SW480 (cell line): ENCODE results near the gene ARHGAP8.
"Not testable (repeated sequence)": the region's sequence is repeated elsewhere in the genome, so short reads cannot be mapped to it uniquely, and the experiment has no call there.

Experiments
- DNase-seq: peaks from one replicate; pipeline ENCODE4 v3.0.0-alpha.2; 2016; ENCODE audit warnings: low spot score

ARHGAP8 gene

DNA sequence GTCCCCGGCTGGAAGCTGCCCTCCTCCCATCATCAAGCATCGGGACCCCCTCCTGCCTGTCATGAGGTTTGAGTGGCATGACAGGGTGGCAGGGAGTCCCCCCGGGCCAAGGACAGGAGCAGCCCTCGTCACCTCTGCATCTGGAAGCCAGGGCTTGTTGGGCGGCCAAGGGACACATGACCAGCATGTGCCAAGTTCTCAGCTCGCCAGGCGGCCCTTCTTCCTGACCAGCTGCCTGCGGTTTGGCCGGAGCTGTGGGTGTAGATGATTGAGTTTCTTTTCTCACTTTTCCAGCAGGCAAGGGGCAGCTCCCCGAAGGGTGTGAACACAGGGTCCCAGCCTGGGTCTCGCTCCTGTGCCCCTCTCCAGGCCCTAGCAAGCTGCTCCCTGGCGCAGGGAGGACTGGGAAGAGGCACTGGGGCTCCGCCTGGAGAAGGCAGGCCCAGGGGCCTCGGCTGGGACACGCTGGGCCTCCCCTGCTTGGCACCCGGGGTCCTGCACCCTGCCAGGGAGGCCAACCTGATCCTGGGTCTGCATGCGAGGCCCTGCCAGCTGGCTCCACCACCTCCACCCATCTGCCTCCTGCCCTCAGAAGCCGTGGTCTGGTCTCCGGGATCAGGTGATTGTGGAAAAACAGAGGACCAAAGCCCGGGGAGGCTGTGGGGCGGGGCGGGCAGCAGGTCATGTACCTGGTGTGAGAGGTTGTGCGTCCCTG lies 13.4 kb downstream of the ARHGAP8 start:
- DNase-seq = no peak

DNA sequence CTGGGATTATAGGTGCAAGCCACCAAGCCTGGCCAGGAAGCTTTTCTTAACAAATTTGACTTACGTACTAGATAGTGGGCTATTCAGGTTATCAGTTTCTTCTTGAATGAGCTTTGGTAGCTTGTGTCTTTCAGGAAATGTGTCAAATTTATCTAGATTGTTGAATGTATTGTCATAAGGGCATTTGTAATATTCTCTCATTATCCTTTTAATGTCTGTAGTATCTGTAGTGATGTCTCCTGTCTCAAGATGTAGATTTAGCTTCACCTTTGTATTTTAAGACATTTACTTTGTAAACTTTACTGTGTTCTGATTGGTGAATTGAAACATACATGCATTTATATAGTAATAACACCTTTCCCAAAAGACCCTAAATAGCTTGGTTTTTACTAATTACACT lies 20.7 kb downstream of the ARHGAP8 start:
- DNase-seq = no peak

- no peak for DNase-seq
These were observed 23.5 kb downstream of the ARHGAP8 start for GRCh38 chr22:44775862-44776261.

DNA sequence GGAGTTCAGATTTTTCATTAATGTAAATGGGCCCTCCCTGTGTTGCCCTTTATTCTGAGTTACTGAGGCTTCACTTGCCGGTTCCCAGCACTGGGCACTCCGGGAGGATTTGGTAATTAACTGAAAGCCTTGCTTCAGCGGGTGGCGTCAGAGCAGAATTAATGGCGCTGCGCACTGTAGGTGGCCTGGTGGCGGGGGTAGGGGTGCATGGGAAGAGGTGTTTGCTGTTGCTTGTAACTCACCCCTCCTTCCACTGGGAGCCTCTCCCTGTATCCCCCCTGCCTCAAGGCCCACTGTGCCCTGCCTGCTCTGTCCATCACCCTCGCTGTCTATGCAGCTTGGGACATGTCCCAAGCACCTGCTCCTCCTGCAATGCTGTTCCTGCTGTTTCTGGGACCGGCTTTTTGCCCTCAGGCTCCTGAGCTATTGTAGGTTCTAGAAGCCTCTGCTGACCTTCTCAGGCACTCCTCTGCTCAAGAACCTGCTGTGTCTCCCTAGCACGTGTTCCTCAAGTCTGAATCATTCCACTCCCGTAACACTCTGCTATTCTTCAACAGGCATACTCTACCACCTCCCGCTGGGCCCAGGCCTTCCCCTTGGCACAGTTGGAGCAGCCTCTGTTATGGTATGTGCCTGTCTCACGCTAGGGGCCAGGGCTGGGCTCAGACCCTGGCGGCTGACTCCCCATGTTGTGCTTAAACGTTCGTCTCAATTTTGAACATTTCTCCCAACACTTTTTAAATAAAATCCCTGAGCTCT lies 24.4 kb downstream of the ARHGAP8 start:
- DNase-seq = no peak

DNA sequence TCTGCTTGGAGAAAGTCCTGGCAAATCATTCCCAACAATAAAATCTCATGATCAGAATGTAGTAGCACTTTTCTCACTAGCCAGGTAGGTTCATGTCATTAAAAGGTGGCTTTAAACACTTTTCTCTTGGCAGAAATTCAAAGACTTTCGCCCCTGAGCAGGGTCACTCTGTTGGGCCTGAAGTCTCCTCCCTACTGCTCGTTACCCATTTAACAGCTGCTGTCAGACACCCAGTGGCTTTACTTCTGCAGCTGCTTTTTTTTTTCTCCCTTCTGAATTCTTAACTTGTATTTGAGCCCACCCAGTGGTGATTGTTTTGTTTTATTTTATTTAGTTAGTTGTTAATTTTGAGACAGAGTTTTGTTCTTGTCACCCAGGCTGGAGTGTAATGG lies 25.0 kb downstream of the ARHGAP8 start:
- no peak for DNase-seq

GRCh38 chr22:44780876-44781449 lies 28.6 kb downstream of the ARHGAP8 start:
- DNase-seq = no peak

DNA sequence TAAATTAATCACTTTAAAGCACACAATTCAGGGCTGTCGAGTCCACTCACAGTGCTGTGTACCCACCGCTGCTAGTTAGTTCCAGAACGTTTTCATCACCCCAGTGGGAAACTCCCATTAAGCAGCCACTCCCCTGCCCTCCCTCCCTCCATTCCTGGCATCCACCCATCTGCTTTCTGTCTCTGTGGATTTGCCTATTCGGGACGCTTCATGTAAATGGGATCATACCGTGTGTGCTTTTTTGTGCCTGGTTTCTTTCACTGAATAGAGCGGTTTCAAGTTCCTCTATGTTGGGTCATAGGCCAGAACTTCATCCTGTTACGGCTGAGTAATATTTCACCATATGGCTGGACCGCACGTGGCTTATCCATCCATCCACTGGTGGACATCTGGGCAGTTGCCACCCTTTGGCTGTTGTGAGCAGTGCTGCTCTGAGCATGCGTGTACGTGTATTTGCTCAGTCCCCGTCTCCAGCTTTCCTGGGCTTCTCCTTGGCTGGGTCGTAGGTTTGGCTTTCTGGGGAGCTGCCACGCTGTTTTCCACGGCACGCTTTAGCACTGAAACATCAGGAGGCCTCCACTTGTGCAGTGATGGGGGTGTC lies 30.1 kb downstream of the ARHGAP8 start:
- DNase-seq = no peak

DNA sequence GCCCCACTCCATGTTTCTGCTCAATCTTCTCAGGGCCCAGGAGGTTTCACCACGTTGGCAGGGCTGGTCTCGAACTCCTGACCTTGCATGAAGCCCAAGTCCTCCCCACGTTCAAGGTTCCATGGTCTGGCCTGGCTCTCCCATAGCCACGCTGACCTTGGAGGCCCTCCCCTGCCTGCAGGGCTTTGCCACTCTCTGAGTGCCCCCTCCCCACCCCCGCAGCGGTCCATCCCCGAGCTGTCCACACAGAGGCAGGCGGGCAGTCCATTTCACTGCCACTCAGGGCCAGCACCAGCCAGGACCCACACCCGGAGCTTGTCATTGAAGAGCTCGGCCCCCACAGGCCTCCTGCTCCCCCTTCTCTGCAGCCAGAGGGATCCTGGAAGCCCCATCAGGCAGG lies 30.7 kb downstream of the ARHGAP8 start:
- no peak for DNase-seq

- no peak for DNase-seq
These were observed 31.2 kb downstream of the ARHGAP8 start for GRCh38 chr22:44783581-44783980.

DNA sequence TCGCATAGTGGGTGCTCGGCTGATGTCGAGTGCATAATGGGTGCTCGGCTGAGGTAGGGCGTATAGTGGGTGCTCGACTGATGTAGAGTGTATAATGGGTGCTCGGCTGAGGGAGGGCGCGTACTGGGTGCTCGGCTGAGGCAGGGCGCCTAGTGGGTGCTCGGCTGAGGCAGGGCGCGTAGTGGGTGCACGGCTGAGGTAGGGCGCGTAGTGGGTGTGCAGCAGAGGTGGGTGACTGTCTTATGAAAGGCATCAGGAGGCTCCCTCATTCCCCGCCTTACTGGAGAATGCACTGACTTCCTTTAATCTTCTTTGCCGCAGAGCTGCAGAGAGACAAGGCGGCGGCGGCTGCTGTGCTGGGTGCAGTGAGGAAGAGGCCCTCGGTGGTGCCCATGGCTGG lies 33.8 kb downstream of the ARHGAP8 start:
- DNase-seq = no peak

- no peak for DNase-seq
These were observed 34.2 kb downstream of the ARHGAP8 start for GRCh38 chr22:44786610-44787009.

DNA sequence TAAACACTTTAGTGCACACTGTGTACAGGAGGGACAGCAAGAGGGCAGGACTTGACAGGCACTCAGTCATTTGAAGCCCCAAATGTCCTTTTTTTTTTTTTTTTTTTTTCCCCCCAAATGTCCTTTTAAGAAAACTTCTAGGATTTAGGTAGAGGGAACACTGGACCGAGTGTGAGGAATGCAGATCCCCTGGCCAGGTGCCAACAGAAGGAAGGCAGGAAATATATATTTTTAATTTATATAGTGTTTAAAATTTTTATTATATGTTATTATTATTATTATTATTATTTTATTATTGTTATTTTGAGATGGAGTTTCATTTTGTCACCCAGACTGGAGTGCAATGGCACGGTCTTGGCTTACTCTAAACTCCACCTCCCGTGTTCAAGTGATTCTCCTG lies 35.5 kb downstream of the ARHGAP8 start:
- no peak for DNase-seq

- DNase-seq = no peak
These were observed 40.7 kb downstream of the ARHGAP8 start for GRCh38 chr22:44793106-44793505.

DNA sequence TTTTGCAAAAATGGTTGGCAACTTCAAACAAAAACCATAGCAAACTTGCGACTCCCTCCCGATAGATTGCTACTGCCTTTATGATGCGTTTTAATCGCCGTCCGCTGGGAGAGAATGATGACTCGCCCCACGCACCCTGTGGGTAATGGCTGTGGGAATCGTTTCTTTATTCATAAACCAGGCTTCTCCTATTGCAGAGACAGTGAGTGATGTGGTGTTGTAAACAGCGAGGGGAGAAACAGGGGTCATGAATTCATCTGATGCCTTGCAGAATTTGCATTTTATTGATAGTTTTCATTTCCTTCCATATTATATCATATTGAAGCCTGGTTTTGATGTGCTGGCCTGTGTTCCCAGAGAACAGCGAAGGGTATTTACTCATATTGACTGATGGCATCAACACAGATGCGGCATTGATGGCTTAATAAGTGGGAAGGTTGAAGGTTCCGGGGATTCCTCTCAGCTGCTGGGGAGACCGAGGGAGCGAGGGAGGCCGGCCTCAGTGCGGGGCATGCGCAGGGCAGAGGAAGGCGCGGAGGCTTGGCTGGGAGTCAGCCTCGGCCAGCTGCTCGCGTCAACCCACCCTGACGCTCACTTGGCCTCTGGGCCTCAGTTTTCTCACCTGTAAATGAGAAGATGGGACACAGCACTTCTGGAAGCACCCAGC lies 41.3 kb downstream of the ARHGAP8 start:
- DNase-seq = peak; percentile 16

DNA sequence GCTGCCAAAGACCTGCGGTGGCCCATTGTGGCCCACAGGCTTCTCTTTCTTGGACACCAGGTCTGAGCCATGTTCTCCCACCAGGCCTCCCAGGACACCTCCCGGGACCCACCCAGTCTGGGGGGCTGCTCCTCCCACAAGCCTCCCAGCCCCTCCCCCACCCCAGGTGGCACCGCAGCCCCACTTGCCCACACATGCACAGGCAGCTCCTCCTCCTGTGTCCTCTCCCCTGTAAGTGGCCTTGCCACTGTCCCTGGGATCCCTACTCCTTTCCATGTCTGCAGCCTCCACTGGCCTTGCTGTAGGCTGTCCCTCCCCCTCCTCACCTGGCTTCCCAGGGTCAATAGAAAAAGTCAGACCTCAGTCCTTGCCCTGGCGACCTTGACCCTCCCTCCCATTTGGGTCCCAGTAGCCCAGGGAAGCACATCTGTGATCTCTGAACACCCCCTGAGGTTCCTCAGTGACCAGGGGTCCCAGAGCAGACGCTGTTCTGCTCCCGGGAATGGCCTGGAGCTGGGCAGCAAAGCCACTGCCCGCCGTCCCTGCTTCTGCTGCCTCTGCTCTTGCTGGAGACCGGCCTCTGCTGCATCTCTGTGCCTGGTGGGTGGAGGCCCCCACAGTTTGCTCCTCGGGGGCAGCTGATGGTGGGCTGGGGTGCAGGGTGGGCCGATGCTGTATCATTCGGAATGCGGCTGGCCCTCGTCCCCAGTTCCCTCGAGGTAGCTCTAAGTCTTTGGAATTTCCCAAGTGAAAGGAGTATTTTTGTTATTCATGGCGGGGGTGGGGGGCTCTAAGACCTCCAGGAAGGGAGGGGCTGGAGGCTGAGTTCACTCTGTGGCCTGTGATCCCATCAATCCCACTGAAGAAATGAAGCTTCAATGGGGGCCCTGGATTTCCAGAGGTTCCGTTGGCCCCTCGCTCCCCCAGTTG lies 43.6 kb downstream of the ARHGAP8 start:
- no peak for DNase-seq

- no peak for DNase-seq
These were observed 44.9 kb downstream of the ARHGAP8 start for GRCh38 chr22:44797181-44797725.

GRCh38 chr22:44799077-44799945 lies 46.9 kb downstream of the ARHGAP8 start:
- DNase-seq = no peak

DNA sequence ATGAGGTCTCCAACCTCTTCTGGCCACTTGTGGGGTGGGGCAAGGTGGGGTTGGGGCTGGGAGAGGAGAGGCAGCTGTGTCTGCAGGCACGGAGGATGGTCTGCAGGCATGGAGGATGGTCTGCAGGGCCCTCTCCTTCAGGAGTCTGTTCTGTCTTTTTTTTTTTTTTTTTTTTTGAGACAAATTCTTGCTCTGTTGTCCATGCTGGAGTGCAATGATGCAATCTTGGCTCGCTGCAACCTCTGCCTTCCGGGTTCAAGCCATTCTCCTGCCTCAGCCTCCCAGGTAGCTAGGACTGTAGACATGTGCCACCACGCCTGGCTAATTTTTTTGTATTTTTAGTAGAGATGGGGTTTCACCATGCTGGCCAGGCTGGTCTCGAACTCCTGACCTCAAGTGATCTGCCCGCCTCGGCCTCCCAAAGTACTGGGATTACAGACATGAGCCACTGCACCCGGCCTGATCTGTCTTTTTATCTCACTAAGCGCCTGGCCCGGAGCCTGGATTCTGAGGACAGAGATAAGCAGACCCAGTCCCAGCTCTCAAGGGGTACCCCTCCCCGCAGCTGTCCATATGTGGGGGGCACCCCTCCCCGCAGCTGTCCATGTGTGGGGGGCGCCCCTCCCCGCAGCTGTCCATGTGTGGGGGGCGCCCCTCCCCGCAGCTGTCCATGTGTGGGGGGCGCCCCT lies 47.7 kb downstream of the ARHGAP8 start:
- DNase-seq = not testable (repeated sequence)

- DNase-seq = no peak
These were observed 49.1 kb downstream of the ARHGAP8 start for GRCh38 chr22:44801476-44801875.
